NOMO-1 treated with dmso at 0.1 percent for 144 hours (cell line): ENCODE data around the gene CGN.

Experiments
- DNase-seq: peaks from one replicate; lab custom pipeline; 2025; ENCODE audit not compliant: unreplicated experiment; lab: John Stamatoyannopoulos, UW

CGN gene

DNA sequence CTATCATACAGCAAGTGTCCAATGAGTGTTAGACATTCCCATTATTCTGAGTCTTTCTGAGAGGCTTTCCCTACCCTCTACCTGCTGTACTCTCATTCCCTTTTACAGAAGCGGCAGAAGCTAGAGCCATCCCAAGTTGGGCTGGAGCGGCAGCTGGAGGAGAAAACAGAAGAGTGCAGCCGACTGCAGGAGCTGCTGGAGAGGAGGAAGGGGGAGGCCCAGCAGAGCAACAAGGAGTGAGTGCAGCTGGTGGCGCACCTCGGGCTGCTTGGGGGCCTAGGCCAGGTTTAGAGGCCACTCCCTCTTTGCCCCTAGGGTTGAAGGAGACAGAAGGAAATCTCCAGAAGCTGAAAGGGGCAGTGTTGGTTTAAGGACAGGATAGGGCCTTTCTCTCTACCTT lies 12.1 kb downstream of the CGN start:
- no peak for DNase-seq

DNA sequence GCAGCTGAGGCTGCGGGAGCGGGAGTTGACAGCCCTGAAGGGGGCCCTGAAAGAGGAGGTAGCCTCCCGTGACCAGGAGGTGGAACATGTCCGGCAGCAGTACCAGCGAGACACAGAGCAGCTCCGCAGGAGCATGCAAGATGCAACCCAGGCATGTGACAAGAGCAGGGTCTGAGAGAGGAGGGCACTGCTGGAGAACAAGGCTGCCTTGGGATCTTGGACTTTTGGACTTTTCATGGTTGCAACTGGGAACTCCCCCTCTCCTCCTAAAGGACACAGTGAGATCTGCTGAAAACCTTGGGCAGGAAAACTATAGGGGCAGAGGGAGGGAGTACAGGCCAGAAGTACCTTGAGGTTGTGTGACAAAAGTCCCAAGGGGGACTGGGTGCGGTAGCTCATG lies 13.5 kb downstream of the CGN start:
- DNase-seq = no peak

DNA sequence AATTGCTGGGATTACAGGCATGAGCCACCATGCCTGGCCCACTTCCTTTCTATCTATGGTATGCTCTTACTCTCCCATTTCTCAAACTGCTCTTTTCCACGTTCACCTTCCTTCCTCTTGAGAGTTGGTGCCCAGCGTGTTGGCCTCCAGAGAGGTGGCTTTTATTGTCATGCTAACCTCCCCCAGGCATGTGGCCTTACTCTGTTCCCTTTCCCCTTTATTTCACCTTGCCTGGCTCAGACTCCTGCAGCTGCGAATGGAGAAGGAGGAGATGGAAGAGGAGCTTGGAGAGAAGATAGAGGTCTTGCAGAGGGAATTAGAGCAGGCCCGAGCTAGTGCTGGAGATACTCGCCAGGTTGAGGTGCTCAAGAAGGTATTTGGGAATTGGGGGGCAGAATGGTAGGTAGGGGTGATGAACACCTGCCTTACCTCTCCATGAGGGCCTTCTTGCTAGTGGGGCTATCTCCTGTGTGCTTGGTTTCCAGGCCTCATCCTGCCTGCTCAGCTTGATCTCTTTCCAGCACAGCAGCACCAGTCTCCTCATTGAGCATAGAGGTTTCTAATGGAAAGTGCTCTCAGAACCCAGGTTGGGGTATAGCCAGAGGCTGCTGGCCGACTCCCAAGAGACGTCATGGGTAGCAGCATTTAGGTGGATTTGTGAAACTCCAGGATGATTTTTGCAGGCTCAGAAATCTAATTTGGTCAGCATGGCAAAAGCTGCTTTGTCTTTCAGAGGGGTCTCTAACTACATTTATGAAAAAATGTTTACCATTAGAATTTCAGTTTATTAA lies 15.7 kb downstream of the CGN start:
- DNase-seq = no peak

DNA sequence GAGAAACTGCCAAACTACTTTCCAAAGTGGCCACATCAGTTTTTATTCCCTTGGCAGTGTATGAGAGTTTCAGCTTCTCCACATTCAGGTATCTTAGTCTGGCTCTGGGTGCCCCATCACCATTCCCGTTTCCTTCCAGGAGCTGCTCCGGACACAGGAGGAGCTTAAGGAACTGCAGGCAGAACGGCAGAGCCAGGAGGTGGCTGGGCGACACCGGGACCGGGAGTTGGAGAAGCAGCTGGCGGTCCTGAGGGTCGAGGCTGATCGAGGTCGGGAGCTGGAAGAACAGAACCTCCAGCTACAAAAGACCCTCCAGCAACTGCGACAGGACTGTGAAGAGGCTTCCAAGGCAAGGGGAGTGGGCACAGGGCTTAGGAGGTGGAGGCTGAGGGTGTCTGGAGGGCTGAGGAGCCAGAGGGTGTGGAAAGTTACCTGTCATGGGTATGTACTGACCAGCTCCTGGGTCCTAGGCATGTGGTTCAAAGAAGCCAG lies 18.1 kb downstream of the CGN start:
- no peak for DNase-seq

DNA sequence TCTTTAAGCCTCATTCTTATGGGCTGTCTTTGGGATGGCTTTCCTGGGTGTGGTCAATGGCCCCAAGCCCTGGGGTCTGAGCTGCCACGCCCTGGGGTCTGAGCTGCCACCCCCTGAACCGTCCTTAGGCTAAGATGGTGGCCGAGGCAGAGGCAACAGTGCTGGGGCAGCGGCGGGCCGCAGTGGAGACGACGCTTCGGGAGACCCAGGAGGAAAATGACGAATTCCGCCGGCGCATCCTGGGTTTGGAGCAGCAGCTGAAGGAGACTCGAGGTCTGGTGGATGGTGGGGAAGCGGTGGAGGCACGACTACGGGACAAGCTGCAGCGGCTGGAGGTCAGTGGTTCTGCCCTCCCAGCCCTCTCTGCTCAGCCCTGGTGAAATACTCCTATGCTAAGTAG lies 18.6 kb downstream of the CGN start:
- no peak for DNase-seq

DNA sequence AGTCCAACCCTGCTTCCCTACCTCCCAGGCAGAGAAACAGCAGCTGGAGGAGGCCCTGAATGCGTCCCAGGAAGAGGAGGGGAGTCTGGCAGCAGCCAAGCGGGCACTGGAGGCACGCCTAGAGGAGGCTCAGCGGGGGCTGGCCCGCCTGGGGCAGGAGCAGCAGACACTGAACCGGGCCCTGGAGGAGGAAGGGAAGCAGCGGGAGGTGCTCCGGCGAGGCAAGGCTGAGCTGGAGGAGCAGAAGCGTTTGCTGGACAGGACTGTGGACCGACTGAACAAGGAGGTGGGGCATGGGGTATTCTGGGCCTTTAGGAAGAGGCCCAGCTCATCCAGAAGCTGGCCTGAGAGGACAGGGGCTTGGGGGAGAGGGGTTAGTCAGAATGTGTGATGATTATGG lies 19.3 kb downstream of the CGN start:
- no peak for DNase-seq

DNA sequence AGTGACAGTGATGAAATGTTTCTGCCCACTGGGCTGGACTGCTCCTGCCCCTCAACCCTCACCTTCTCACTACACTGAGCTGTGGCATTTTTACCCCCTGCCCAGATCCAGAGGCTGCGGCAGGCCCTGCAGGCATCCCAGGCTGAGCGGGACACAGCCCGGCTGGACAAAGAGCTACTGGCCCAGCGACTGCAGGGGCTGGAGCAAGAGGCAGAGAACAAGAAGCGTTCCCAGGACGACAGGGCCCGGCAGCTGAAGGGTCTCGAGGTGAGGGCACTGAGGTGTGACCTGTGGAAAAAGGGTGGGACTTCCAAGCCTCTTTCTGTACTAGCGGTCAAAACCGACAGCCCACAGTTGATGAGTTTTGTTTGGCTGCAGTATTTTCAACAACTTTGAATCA lies 22.7 kb downstream of the CGN start:
- DNase-seq = no peak

DNA sequence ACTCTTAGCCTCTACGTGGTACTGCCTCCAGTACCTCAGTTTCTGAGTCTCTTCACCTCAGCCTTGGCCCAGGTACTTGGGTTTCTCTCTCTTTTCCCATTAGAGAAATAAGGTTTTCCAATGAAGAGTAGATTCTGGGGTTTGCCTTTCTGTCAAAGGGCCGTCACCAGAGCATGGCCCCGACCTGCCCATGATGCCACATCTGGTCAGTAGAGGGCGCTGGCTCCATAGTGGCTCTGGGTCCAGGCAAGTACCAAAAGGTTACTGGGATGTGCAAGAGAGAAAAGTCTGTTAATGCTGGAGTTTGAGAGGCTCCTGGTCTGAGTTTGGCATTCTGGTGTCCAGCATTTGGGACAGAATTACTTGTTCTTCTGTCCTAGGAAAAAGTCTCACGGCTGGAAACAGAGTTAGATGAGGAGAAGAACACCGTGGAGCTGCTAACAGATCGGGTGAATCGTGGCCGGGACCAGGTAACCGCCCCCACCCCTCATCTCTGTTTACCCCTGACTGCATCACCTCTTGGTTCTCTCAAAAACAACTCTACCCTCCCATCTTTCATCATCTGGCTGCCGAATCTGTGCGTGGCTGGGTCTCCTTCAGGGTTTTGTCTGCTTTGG lies 23.6 kb downstream of the CGN start:
- peak; percentile 38 for DNase-seq

DNA sequence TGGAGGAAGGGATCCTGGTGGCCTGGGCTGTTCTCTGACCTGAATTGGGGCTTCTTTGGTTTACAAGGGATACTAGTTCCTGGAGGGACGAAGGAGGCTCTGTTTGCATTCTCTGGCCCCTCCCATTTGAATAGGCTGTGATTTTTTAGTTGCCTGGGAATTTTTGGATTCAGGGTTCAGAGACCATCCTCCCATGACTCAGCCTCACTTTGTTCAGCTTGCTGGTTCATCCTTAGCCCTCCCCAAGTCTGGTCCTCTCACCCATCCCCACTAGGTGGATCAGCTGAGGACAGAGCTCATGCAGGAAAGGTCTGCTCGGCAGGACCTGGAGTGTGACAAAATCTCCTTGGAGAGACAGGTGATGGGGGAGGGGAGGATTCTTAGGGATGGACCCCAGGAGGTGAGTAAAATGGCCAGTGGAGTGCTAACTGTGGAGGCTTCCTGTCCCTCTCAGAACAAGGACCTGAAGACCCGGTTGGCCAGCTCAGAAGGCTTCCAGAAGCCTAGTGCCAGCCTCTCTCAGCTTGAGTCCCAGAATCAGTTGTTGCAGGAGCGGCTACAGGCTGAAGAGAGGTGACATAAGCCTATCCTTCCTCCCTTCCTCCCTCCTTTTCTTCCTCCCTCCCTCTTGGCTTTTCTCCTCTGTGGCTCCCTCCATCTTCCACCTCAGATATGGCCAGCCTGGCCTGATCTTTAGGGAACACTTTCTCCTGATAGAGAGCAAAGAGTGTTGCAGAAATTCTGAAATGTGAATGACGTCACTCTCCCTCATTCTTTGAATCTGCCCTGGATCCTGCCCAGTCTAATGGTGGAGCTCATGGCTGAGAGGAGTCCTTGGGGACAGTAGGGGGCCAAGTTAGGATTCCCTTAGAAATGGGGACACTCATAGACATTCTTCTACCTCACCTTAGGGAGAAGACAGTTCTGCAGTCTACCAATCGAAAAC lies 24.4 kb downstream of the CGN start:
- no peak for DNase-seq

DNA sequence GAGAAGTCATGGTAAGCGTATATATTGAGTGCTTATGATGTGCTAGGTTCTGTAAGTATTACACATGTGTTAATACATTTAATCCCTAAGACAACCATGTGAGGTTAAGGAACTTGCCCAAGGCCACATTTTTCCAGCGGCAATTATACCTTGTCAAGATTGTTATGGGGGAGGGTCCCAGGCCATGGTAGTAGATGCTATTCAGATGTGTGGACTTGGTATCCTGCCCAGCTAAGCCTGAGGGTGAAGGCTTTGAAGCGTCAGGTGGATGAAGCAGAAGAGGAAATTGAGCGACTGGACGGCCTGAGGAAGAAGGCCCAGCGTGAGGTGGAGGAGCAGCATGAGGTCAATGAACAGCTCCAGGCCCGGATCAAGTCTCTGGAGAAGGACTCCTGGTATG lies 25.3 kb downstream of the CGN start:
- DNase-seq = no peak

DNA sequence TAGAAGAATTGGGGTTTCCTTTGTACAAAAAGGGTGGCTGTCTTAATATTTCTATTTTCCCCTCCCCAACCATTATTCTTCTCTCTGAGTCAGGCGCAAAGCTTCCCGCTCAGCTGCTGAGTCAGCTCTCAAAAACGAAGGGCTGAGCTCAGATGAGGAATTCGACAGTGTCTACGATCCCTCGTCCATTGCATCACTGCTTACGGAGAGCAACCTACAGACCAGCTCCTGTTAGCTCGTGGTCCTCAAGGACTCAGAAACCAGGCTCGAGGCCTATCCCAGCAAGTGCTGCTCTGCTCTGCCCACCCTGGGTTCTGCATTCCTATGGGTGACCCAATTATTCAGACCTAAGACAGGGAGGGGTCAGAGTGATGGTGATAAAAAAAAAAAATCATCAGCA lies 25.9 kb downstream of the CGN start:
- DNase-seq = no peak

DNA sequence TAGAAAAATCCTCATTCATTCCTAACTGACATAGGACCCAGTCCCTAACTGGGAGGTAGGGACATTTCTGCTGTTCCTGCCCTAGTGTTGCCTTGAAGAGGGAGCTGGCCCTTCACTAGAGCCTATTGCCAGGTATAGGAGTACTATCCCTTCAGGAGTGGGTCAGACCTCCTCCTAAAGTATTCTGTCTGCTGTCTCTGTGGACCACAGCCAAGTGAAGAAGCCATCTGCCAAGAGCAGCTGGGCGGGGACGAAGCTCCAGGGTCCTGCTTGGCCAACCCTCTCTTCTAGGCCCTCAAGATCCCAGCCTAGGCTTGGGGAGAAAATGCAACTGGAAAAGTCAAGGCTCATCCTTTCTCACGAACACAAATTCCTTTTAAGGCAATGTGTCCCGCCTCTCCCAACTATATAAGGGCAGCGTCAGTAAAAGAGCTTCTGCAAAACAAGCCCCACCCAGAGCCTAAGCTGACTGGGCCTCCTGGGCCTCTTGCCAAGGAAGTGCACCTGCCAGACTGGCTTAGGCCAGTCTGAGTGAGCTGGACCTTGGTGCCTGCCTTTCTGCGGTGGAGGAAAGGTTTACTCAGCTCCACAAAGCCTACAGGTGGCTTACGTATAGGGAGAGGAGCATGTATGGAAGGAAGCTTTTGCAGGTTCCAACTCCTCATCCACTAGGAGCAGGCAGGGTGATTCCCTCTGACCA lies 28.3 kb downstream of the CGN start:
- DNase-seq = peak; percentile 70

DNA sequence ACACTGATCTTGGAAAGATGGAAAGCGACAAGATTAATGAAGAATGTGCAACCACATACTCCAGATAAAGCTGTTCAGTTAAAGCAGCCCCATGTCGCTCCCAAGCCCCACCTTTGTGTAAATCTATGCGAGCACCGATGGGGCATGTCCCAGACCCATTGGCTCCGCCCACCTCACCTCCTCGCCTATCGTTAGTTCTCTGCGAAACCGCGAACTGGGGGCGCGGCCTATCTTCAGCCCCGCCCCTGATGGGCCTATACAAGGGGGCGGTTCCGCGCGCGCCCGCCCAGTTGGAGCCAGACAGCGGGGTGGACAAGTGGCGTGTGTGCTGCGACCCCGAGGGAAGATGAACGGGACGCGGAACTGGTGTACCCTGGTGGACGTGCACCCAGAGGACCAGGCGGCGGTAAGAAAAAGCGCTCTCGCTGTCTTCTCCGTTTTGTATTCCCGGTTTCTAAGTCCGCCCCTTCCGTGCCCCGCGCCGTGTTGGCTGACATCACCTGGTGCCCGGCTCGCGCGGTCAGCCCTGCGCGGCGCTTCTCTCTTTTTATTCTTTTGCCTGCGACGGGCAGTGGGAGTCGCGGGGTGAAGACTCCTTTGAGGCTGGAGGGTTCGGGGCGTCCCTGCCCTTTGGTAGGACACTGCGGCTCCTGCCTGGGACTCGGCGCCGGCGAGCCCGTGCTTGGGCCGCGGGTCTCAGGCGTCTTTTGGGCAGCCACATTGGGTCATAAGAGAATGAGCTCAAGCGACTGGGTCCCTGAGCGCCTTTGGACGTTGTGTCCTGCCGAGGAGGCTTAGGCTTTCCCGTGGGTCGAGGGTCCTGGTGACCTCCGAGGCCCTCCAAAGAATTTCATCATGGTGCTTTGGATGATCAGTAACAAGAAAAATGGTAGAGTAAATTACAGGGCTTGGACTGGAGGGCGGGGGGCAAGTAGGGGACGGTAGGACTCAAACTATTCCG lies 29.1 kb downstream of the CGN start, which contains the start of gene TUFT1:
TSS of gene TUFT1 (plus strand) at position 289 of the 961 bp plus-strand sequence. CDS start at position 347, 58 bp downstream.
- DNase-seq = peak; percentile 85

DNA sequence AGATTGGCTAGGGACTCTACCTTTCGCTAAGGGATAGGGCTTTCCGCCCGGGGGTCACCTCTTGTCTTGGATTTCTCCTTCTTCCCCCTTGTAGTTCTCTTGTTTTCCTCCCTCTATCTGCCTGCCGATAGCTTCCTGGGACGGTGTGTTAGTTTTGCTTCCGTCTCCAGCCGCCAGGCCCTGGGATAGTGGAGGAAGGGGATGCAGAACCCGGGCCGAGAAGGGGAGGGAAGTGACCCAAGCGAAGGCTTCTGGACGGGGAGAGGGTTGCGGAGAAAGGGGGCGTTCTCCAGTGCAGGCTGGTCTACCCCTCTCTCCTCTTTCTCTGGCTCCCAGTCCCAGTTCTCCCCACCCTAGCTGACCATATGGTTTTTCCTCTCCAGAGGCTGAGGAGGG lies 29.8 kb downstream of the CGN start:
- DNase-seq = no peak

DNA sequence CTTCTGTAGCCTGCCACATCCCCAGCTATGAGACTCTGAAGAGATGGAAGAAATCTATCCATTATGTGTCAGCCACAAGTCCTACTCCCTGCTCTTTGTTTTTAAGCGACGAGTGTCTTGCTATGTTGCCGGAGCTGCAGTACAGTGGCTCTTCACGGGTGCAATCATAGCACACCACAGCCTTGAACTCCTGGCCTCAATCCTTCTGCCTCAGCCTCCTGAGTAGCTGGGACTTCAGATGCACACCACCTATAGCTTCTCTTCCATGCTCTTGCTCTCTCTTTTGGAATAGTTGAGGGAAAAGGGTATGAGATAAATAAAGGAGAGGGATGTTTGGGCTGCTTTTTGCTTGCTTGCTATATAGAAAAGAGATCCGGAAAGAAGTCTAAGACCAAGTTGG lies 30.6 kb downstream of the CGN start:
- no peak for DNase-seq

DNA sequence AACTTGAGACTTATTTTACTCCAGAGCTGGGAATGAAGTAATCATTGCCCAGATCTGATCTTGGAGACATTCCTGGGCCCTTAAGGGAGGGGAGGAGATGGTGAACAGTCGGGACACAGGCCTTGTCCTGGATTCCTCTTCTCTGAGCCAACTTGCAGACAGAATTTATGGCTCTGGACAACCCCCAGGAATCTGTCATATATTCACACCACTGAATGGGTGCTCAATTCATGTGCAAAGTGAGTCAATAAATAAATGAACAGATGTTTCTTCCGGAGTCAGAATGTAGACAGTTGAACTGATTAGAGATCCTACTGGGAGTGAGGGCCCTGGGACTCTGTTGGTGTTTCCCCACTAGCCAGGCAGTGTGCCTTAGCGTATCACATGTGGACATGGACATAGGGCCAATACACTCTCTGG lies 31.5 kb downstream of the CGN start:
- DNase-seq = no peak

DNA sequence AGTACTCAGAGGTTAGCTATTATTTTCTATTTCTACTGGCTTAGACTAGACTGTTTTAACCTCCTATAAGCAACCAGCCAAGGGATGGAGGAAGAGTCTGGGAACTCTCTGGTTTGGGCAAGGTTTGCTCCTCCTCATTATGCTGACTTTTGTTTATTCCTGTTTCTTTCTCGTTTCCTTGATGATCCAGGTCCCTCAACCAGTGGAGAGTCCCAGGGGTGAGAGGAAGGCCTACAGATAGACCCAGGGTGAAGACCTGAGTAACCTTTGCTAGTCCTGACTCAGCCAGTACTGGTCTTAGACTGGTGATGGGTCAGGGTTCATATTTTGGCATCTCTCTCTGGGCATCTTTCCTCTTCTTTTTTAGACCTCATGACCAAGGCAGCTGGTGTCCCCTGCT lies 34.4 kb downstream of the CGN start:
- DNase-seq = no peak

DNA sequence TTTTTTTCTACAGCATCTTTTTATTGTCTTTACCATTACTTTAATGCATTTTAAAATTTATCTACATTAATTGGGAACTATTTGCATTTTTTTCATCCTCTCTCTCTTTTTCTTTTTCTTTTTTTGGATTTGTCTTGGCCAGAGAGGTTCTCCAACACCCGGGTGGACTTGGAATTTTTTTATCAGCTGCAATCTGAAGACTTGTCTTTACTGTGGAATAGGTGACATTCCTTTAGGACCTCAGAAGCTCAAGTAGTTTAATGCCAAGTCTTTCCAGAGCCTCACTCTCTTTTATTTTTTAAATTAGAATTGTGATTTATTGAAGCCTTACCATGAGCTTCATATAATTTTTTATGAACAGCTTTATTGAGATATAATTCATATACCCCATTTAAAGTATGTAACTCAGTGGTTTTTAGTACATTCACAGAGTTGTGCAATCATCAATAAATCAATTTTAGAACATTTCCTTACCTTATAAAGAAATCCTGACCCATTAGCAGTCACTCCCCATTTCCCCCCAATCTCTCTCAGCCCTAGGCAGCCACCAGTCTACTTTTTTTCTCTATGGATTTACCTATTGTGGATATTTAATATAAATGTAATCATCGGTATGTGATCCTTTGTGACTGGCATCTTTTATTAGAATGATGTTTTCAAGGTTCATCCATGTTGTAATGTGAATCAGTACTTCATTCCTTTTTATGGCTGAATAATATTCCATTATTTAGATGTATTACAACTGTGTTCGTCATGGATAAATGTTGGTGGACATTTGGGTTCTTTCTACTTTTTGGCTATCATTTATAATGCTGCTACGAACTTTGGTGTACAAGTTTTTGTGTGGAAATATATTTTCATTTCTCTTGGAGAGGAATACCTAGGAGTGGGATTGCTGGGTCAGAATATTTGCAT lies 35.1 kb downstream of the CGN start:
- DNase-seq = no peak
